GM18909 (cell line): ENCODE data around the gene SCYGR4.
"Not testable (repeated sequence)": the region's sequence is repeated elsewhere in the genome, so short reads cannot be mapped to it uniquely, and the experiment has no call there.

Source experiments
- ATAC-seq: cut with Tn5 transposase; IDR thresholded peaks from one replicate; pipeline ENCODE4 v1.9.1; 2021; ENCODE audit warnings: mild to moderate bottlenecking; ENCODE audit not compliant: unreplicated experiment, poor library complexity

The SCYGR4 gene

GRCh38 chr2:227617316-227618230 is at the start of gene SCYGR4:
Gene SCYGR4, plus strand, starts transcription at chr2:227617498. Its CDS starts 0 bp downstream, at chr2:227617498.
- ATAC-seq, result no peak

- ATAC-seq, result no peak
Measured at GRCh38 chr2:227568852-227569169, 48.5 kb upstream of the SCYGR4 start.

GRCh38 chr2:227570615-227571014 is 46.7 kb upstream of the SCYGR4 start:
- no peak for ATAC-seq

- no peak for ATAC-seq
Measured at GRCh38 chr2:227576110-227576509, 41.2 kb upstream of the SCYGR4 start.

- no peak for ATAC-seq
Measured at GRCh38 chr2:227576812-227577211, 40.5 kb upstream of the SCYGR4 start.

- no peak for ATAC-seq
Measured at GRCh38 chr2:227577555-227577954, 39.7 kb upstream of the SCYGR4 start.

- no peak for ATAC-seq
Measured at GRCh38 chr2:227578642-227579041, 38.7 kb upstream of the SCYGR4 start.

- no peak for ATAC-seq
Measured at GRCh38 chr2:227579791-227580190, 37.5 kb upstream of the SCYGR4 start.

- ATAC-seq, result no peak
Measured at GRCh38 chr2:227582369-227582768, 34.9 kb upstream of the SCYGR4 start.

GRCh38 chr2:227592694-227593387 is 24.5 kb upstream of the SCYGR4 start:
- ATAC-seq, result no peak

- ATAC-seq, result no peak
Measured at GRCh38 chr2:227595797-227596196, 21.5 kb upstream of the SCYGR4 start.

GRCh38 chr2:227597036-227597435 is 20.3 kb upstream of the SCYGR4 start:
- no peak for ATAC-seq

GRCh38 chr2:227597998-227598397 is 19.3 kb upstream of the SCYGR4 start:
- ATAC-seq, result no peak

GRCh38 chr2:227598835-227599503 is 18.3 kb upstream of the SCYGR4 start, which contains the start of gene SCYGR2:
Gene SCYGR2, plus strand, starts transcription at chr2:227598893. Its CDS starts 0 bp downstream, at chr2:227598893.
- not testable (repeated sequence) for ATAC-seq

GRCh38 chr2:227602358-227602757 is 14.9 kb upstream of the SCYGR4 start:
- no peak for ATAC-seq

GRCh38 chr2:227606476-227606875 is 10.8 kb upstream of the SCYGR4 start:
- ATAC-seq, result no peak

- no peak for ATAC-seq
Measured at GRCh38 chr2:227607941-227608340, 9.4 kb upstream of the SCYGR4 start.

GRCh38 chr2:227608561-227609338 is 8.5 kb upstream of the SCYGR4 start:
- peak; percentile 69 for ATAC-seq

- no peak for ATAC-seq
Measured at GRCh38 chr2:227610123-227610522, 7.2 kb upstream of the SCYGR4 start.
